K562 (cell line): ENCODE measurements around the gene TDRD3. TPM values are rescaled to one million over a fixed set of nuclear protein-coding genes. Genes with fewer than 3 reads are reported as not detected.
A peak's percentile ranks its signal among the peaks of the same experiment; 100 is the strongest.
"Not testable (repeated sequence)": the region's sequence is repeated elsewhere in the genome, so short reads cannot be mapped to it uniquely, and the experiment has no call there.

Experiments
- ATAC-seq: fragments of 200-7000 bp; cut with Tn5 transposase; 3 replicates; pipeline ENCODE4 v1.9.1; 2020; ENCODE audit warnings: moderate library complexity
- BruUV-seq: library from RNA; stranded (reverse); fragments of 400-500 nt; replicated peaks from 2 replicates; lab custom pipeline; 2021; lab: Mats Ljungman, UMichigan
- CTCF ChIA-PET: fragments of 300-600 bp; formaldehyde crosslinking; extraction: SDS; loops from one replicate; lab custom pipeline; 2021; ENCODE audit warnings: low intra/inter-chr PET ratio; lab: Yijun Ruan, JAX
- POLR2A ChIA-PET: fragments of 300-600, 350-650 bp; sonication (Branson Sonifier 250); formaldehyde crosslinking; extraction: SDS; loops from one replicate; lab custom pipeline; 2021; ENCODE audit warnings: antibody characterized with exemption, inconsistent platforms; lab: Yijun Ruan, JAX
- DNase-seq, 4 experiments: peaks; one replicate each; pipeline versions ENCODE4 v3.0.0 to v3.0.0-alpha.2; 2011 to 2018; ENCODE audit warnings: low spot score in 3 of 4, mixed read lengths in 3 of 4; ENCODE audit errors: extremely low read depth in 1 of 4
- FAIRE-seq: peaks from 2 replicates; lab custom pipeline; 2011; peaks lifted over from hg19 to GRCh38; lab: Jason Lieb, UNC
- H2AFZ ChIP-seq: 2 replicates; pipeline ENCODE4 v1.6.0; 2011; ENCODE audit warnings: low read depth, low read length, control low read depth, inconsistent platforms
- H3K27ac ChIP-seq: fragments of 200-600 bp; 3 replicates; pipeline ENCODE4 v1.8.0; 2011; ENCODE audit warnings: low read depth, mild to moderate bottlenecking, control low read depth, inconsistent platforms, low read length, moderate library complexity, mixed read lengths; ENCODE audit errors: extremely low read depth
- H3K27me3 ChIP-seq, 2 experiments: fragments of 300-600 bp in 1 of 2; 2 replicates in 1 of 2; 3 replicates in 1 of 2; pipeline versions ENCODE4 v1.6.0 to v1.8.0; 2011; ENCODE audit warnings: inconsistent platforms in 2 of 2, low read length in 2 of 2, mild to moderate bottlenecking in 1 of 2, mixed read lengths in 1 of 2, moderate library complexity in 1 of 2; ENCODE audit not compliant: control insufficient read depth in 2 of 2, insufficient read depth in 2 of 2
- H3K36me3 ChIP-seq: fragments of 300-600 bp; 3 replicates; pipeline ENCODE4 v1.8.0; 2011; ENCODE audit warnings: mild to moderate bottlenecking, low read length, inconsistent platforms; ENCODE audit not compliant: control insufficient read depth, insufficient read depth
- H3K4me1 ChIP-seq, 2 experiments: fragments of 200-600 bp in 1 of 2; replicated peaks in 1 of 2; 2 replicates in 1 of 2; 3 replicates in 1 of 2; pipeline versions ENCODE4 v1.5.1 to v1.8.0; 2011; ENCODE audit warnings: inconsistent platforms in 2 of 2, low read length in 2 of 2, mild to moderate bottlenecking in 1 of 2, mixed read lengths in 1 of 2, moderate library complexity in 1 of 2; ENCODE audit not compliant: control insufficient read depth in 2 of 2, insufficient read depth in 2 of 2
- H3K4me2 ChIP-seq: 2 replicates; pipeline ENCODE4 v1.6.1; 2011; ENCODE audit warnings: low read length, control low read depth, inconsistent platforms, mixed read lengths; ENCODE audit not compliant: insufficient read depth
- H3K4me3 ChIP-seq: fragments of 200-600 bp; sonication (generic), shearing (Covaris generic); 2 replicates; pipeline ENCODE4 v1.5.1; 2016; ENCODE audit warnings: control low read depth, inconsistent platforms
- H3K79me2 ChIP-seq: fragments of 200-600 bp; 3 replicates; pipeline ENCODE4 v1.8.0; 2011; ENCODE audit warnings: low read length, inconsistent platforms; ENCODE audit not compliant: control insufficient read depth, insufficient read depth
- H3K9ac ChIP-seq, 2 experiments: 2 replicates each; pipeline versions ENCODE4 v1.6.0 to v1.6.1; 2011; ENCODE audit warnings: low read depth in 2 of 2, low read length in 2 of 2, control low read depth in 1 of 2, inconsistent platforms in 1 of 2, mild to moderate bottlenecking in 1 of 2, mixed read lengths in 1 of 2; ENCODE audit not compliant: insufficient read depth in 1 of 2
- H3K9me1 ChIP-seq: one replicate; pipeline ENCODE4 v1.6.0; 2011; ENCODE audit warnings: inconsistent platforms, mild to moderate bottlenecking, low read length, moderate library complexity; ENCODE audit not compliant: control insufficient read depth, insufficient read depth
- H3K9me3 ChIP-seq: replicated peaks from 2 replicates; pipeline ENCODE4 v1.5.1; 2011; ENCODE audit warnings: low read depth, low read length, inconsistent platforms; ENCODE audit not compliant: control insufficient read depth, insufficient read depth
- H4K20me1 ChIP-seq: replicated peaks from 2 replicates; pipeline ENCODE4 v1.6.1; 2011; ENCODE audit warnings: low read length, inconsistent platforms, mixed read lengths; ENCODE audit not compliant: control insufficient read depth, insufficient read depth
- ZFP36 ChIP-seq: fragments of 150-350 bp; IDR thresholded peaks from 2 replicates; pipeline ENCODE4 v1.6.1; 2018; ENCODE audit warnings: low read length, low read depth; ENCODE audit not compliant: partially characterized antibody
- WGBS: fragments of 100-300 bp; shearing (Covaris generic); methylation state at CpG from one replicate; pipeline ENCODE4 v1.1.6; 2016; ENCODE audit warnings: low coverage, mixed read lengths; ENCODE audit not compliant: insufficient coverage; ENCODE audit errors: missing lambda C conversion rate; 5-methylcytosine and 5-hydroxymethylcytosine counted together
- in situ Hi-C: fragments of 300-500 bp; cut with MboI; formaldehyde crosslinking; loops from 4 replicates; pipeline ENCODE4 v1.15.0; 2018; ENCODE audit warnings: inconsistent platforms, mixed read lengths
- intact Hi-C: fragments of 100-400 bp; cut with micrococcal nuclease; formaldehyde crosslinking; loops from 2 replicates; pipeline ENCODE4 v1.14.2; 2022
- polyA plus RNA-seq, 8 experiments: library from polyadenylated mRNA; depleted of rRNA in 4 of 8; stranded (reverse) in 5 of 8; unstranded in 3 of 8; fragments of >200 nt; fragmentation: Nextera tagmentation in 2 of 8; fragmentation: Illumina TruSeq in 1 of 8; extraction: Ambion mirVana in 2 of 8; extraction: Trizol in 1 of 8; gene quantifications; 2 replicates each; pipeline versions ENCODE4 v1.2.1 to v1.2.3, GENCODE V29; 2011 to 2014; ENCODE audit warnings: inconsistent platforms in 1 of 8, missing spikeins in 1 of 8
- total RNA-seq, 7 experiments: library from RNA; depleted of rRNA in 6 of 7; stranded (reverse); fragments of >200 nt in 6 of 7; fragmentation: Illumina TruSeq in 2 of 7; extraction: Trizol in 2 of 7; gene quantifications; 2 replicates each; pipeline versions ENCODE4 v1.2.1 to v1.2.3, GENCODE V29; 2011 to 2021; ENCODE audit warnings: low replicate concordance in 1 of 7
- TF ChIP-seq, protein P1 (sequence below): sonication (generic); formaldehyde crosslinking; IDR thresholded peaks from 2 replicates; pipeline ENCODE4 v1.8.1; 2023; ENCODE audit warnings: mild to moderate bottlenecking, missing genetic modification reagents

Gene TDRD3
- total and polyA plus RNA-seq, 9 of the 15 experiments (the other 6 are each of a cell fraction or from before 2014, with no cell fraction given) = 3.6 to 16.4 (median 9.5) TPM

DNA sequence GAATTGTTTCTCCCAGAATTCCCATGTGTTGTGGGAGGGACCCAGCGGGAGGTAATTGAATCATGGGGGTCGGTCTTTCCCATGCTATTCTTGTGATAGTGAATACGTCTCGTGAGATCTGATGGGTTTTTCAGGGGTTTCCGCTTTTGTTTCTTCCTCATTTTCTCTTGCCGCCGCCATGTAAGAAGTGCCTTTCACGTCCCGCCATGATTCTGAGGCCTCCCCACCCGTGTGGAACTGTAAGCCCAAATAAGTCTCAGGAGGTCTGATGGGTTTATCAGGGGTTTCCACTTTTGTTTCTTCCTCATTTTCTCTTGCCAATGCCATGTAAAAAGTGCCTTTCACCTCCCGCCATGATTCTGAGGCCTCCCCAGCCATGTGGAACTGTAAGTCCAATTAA, 10.8 kb downstream of the TDRD3 start:
- BruUV-seq, H3K27ac ChIP-seq, intact Hi-C loops, H3K9me3 ChIP-seq, H3K9me1 ChIP-seq, H3K36me3 ChIP-seq, H3K4me2 ChIP-seq, CTCF ChIA-PET, H4K20me1 ChIP-seq, in situ Hi-C loops, H3K4me1 ChIP-seq, H2AFZ ChIP-seq, H3K9ac ChIP-seq, POLR2A ChIA-PET, H3K27me3 ChIP-seq: not testable (repeated sequence)
- 97% methylated on average over 6 of the region's 11 CpGs for WGBS
- TF ChIP-seq, protein P1, sequence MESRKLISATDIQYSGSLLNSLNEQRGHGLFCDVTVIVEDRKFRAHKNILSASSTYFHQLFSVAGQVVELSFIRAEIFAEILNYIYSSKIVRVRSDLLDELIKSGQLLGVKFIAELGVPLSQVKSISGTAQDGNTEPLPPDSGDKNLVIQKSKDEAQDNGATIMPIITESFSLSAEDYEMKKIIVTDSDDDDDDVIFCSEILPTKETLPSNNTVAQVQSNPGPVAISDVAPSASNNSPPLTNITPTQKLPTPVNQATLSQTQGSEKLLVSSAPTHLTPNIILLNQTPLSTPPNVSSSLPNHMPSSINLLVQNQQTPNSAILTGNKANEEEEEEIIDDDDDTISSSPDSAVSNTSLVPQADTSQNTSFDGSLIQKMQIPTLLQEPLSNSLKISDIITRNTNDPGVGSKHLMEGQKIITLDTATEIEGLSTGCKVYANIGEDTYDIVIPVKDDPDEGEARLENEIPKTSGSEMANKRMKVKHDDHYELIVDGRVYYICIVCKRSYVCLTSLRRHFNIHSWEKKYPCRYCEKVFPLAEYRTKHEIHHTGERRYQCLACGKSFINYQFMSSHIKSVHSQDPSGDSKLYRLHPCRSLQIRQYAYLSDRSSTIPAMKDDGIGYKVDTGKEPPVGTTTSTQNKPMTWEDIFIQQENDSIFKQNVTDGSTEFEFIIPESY (CRISPR knock-in tag) = peak; percentile 87
- TF ChIP-seq ZFP36 = peak; percentile 25
- TF ChIP-seq, all 486 proteins: peak for 2; not testable (repeated sequence) for 484
- not testable (repeated sequence) for H3K4me3 ChIP-seq, ATAC-seq, DNase-seq, FAIRE-seq
- H3K79me2 ChIP-seq = peaks cover 26% of the 10 kb centered on the region
